ENCODE measurements around the gene MAT2A.

MAT2A gene

DNA sequence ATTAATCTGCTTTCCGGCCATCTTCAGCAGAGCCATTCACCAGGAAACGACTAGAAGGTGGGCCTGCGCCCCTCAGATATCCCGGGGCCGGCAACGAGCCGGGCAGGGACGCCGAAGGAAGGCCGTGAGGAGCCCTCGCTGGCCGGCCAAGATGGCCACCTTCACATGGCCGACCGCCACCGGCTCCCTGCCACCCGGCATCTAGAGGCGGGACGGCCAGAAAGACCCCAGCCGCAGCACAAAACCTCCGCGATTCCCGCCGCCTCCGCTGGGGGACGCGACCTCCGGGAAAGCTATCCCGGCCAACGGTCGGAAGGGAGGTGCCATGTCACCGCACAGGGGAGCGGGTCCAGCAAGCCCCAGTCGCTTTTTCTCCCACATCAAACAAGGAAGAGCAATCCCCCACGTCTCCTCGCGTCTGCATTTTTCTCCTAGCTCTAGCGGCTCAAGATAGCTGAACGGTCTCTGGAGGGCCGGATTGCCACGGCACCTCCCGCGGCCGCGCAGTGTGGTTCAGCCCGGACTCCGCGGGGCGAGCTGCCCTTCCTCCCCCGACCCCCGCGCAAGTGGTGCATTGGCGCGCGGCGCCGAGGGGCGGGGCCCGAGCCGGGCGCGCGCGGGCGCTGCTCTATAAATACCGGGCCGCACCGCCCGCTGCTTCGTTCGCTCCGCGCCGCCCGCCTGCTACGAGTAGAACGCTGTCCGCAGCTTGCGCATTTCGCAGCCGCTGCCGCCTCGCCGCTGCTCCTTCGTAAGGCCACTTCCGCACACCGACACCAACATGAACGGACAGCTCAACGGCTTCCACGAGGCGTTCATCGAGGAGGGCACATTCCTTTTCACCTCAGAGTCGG lies at the start of gene MAT2A:
Gene MAT2A (plus strand): TSS at position 662 of the 854 bp plus-strand sequence. CDS start 120 bp downstream, at position 782.
- in situ Hi-C loops (cut with HindIII; ENCODE audit: low sequenced_read_pairs): loop anchor here (5.0 kb wide), 2 partner anchors 81 to 126 kb away; partner anchors contain the start of gene CAPG

DNA sequence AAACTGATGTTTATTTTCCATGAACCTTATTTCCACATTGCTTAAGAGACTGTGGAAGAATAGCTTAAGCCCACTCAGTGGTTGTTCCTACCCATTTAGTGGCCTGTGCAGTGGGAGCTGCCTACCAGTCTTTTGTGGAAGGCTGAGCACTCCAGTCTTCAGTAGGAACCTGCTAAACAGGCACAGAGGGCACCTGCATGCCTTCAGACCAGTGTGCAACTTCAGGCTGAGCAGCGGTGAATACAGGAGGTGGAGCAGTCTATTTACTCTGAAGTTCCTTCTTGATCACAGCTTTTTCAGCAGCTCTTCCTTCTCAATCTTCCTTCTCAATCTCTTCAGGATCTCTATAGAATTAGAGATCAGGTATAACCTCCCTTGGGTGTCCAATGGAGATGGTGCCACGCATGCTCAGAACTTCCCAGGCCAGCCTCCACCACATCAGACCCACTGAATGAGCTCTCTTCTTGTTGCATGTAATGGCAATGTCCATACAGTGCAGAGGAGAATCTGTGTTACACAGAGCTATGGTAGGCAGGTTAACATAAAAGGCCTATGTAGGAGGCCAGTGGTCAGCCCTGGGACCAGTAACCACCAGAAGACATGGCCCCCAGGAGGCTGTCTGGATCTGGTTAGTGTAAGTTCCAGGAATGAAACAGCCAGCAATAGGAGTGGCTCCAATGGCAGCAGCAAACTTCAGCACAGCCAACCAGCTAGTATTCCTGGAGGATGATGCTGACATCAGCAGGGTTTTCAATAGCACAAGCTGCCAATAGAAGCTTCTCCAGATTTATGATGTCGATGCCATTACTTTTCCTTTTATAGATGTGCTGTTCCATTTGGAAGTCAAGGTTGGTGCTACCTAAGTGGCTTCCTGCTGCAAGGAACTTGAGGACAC lies 47.9 kb upstream of the MAT2A start:
- in situ Hi-C loops (cut with HindIII; ENCODE audit: low sequenced_read_pairs): no loop called here

DNA sequence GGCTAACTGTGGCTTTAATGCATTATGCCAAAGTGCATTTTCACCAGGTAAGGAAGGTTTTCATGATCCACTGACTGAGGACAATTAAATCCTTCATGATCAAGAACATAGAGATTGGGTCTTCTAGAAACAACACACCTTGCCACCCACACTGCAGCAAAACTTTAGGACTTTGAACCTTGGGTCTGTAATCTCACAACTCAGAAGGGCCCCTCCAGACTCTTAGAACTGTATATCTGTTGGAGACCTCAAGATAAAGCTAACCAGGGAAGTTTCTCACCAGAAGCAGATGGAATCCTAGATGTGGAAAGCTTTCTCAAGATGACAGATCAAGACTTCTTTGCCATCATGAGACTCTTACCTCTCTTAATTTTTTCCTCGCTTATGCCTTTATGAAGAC lies 42.5 kb upstream of the MAT2A start:
- in situ Hi-C loops (cut with HindIII; ENCODE audit: low sequenced_read_pairs): loop anchor here (5.0 kb wide), 1 partner anchor 74 kb away; no protein-coding TSS in a partner anchor

DNA sequence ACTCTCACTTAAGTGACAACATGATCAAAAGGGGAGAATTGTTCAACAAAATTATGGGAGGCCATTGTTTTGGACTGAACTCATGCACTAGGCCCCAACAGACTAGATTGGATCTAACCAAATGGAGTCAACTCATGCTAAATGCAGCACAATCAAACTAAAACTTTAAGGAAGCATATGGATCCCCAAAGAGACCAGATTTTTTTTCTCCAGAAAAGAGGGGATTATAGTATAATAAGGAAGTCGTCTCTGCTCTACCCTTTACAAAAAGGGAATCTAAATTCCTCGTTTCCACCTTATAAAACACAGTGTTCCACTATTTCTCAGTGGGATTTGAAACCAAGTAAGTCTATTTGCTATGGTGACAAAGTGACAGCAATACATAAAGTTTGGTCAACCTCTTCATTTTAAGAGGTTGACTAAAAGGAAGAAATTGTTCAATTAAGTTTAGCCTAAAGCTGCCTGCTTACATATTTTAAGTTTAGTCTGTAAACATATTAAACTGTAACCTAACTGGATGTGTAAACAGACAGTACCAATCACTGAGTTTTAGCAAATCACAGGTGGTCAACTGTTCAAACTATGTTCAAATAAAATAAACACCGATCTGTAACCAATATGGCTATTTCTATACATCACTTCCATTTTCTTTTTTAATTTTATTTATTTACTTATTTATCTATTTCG lies 40.9 kb upstream of the MAT2A start:
- in situ Hi-C loops (cut with HindIII; ENCODE audit: low sequenced_read_pairs): loop anchor here (5.0 kb wide), 1 partner anchor 76 kb away; no protein-coding TSS in a partner anchor

DNA sequence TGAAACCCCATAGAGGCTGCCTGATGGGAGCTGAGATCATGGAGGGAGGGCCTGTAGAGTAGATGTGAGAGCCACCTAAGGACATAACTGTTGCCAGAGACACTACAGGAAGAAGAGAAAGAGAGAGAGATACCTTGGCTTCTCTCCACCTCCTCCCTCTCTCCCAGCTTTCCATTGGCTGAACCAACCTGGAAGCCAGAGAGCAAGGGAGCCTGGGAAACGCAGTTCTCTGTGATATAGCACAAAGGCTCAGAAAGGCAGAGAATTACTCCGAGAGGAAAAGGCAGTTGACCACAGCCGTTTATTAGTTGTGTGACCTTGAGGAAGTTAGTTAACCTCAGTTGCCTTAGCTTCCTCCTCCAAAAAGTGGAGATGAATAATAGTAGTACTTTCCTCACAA lies 37.7 kb upstream of the MAT2A start:
- in situ Hi-C loops (cut with HindIII; ENCODE audit: low sequenced_read_pairs): no loop called here

DNA sequence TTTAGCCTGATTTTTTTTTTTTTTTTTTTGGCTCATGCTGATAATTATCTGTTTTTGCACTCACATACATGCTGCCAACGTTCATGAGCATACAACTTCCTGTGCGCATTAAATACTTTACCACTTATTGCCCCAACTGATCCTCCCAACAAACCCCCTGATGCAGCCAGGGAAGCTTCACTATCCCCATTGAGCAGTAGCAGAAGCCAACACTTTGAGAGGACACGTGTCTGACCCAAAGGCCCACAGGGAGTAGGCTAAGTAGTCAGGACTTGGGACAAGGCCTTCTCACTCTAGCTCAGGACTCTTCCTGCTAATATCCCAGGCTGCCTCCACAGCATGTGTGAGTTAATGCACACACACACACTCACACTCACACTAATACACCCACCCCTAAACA lies 36.2 kb upstream of the MAT2A start:
- in situ Hi-C loops (cut with HindIII; ENCODE audit: low sequenced_read_pairs): no loop called here

DNA sequence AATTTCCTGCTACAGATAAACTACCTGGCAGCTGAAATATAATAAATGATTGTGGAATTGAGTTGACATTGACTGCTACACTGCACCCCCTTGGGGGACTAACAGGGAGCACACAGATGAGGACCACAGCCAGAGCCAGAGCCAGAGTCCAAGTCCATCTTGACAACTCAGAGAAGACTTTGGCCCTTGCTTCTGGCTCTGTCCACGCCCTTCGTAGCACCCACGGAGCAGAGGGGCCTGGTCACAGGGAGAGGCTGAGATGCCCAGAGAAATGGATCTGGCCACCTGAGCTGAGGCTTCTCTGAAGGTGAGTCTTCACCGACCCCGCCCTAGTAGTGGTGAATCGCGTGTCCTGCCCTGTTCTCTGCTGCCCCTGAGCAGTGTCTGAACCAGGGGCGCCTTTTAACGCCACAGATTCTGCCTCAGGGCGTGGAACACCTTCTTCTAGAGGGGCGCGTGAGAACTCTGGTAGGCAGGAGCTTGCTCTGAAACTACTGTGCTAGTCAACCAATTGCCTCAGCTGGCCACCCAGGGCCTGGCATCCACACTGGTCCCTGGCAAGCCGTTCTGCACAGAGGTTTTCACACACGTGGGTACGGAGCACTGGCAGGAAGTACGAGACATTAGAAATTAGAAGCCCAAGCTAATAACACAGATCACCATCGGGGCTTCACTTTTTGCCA lies 35.7 kb upstream of the MAT2A start:
- in situ Hi-C loops (cut with HindIII; ENCODE audit: low sequenced_read_pairs): no loop called here

DNA sequence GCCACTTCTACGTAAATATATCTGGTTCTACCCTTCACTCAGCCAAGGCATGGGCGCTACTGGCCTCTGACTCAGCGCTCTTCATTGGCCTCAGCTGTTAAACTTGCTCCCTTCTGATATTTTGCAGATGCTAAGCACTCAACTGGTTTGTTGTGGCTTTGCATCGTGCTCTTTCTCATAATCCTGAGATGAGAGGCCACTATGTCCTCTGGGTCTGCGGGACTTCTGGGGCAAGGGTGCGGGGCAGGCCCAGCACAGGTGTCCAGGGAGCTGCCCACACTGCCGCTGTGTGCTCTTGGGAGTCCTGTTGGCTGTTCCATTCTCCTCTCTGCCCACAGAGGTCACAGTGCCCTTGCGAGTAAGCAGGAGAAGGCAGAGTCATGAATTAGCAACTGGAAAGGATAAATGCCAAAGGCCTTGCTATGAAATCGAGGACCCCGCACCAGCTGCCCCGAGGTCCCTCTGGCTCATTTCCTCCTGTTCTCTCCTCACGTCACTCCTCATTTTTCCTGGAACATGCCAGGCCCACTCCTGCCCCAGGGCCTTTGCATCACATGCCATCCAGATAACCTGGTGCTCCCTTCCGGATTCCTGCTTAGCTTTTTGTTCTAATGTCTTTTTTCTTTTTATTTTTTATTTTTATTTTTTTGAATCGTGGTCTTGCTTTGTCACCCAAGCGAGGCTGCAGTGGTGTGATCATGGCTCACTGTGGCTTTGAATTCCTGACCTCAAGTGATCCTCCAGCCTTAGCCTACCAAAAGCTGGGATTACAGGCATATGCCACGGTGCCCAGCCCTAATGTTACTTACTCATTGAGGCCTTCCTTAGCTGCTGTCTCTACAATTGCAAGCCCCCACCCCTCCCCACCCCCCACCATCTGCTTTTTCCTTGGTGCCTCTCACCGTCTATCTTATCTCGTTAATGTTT lies 34.9 kb upstream of the MAT2A start:
- in situ Hi-C loops (cut with HindIII; ENCODE audit: low sequenced_read_pairs): no loop called here

DNA sequence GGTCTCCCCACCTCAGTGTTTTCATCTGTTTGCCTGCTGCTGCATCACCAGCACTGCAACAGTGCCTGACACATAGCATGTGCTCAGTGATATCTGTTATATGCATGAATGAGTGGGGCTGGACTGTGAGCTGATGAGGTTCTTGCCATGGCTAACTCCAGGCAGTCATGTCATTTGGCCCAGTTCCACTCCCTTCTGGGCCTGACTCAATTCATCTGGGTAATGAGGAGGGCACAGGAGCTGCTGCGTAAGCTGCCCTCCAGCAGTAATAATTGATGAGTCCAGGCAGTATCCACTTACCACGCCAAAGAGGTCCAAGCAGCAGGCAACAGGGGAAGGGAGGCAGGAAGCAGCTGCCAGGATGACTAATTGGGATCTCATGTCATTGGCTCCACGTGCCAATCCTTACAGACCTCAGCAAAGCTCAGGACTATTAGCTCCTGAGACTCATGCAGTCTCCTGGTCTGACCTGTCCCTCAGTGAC lies 34.1 kb upstream of the MAT2A start:
- in situ Hi-C loops (cut with HindIII; ENCODE audit: low sequenced_read_pairs): no loop called here

DNA sequence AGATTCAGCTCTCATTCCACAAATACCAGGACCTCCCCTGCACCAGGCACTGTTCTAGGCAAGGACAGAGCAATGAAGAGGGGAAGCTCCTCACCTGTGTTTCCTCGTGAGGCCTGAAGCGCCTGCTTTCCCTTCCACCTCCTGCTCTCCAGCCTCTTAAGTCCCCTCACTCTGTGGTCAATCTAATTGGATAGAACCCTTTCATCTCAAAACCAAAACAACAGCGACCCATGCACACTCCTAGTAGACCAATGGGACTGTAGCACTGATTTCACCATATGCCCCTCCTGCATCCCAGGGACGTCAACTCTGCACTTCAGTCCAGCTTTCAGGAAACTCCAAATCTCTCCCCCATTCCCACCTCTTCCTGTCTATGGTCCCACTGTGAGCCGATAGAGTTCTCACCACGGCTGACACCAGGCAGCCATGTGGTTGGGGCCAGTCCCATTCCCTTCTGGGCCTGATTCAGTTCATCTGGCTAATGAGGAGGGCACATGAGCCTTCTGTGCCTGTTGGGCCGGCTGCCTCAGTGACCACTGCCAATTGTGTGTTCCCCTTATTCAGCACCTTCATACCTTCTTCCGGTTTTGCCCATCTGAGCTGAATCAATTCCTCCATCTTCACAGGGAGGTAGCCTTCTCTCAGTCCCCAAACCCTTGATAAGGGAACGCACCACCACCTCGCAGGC lies 33.3 kb upstream of the MAT2A start:
- in situ Hi-C loops (cut with HindIII; ENCODE audit: low sequenced_read_pairs): no loop called here

DNA sequence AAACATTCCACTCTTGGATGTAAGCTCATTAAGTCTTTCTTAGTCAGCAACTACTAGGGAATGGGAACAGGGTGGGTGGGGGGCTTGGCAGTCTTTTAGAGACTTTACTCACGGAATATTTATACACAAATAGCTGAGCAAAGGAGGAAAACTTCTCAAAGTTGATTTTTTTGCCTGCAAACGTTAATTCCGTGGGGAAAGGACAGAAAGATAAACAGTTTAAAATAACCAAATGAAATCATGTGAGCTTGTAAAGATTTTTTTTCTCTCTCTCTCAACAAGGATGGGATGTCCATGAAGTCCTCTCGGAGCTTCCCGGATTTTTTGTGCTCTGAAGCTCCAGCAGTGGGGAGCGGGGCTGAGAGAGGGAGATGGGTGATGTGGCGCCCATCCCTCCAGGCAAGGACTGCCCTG lies 32.2 kb upstream of the MAT2A start:
- in situ Hi-C loops (cut with HindIII; ENCODE audit: low sequenced_read_pairs): no loop called here

DNA sequence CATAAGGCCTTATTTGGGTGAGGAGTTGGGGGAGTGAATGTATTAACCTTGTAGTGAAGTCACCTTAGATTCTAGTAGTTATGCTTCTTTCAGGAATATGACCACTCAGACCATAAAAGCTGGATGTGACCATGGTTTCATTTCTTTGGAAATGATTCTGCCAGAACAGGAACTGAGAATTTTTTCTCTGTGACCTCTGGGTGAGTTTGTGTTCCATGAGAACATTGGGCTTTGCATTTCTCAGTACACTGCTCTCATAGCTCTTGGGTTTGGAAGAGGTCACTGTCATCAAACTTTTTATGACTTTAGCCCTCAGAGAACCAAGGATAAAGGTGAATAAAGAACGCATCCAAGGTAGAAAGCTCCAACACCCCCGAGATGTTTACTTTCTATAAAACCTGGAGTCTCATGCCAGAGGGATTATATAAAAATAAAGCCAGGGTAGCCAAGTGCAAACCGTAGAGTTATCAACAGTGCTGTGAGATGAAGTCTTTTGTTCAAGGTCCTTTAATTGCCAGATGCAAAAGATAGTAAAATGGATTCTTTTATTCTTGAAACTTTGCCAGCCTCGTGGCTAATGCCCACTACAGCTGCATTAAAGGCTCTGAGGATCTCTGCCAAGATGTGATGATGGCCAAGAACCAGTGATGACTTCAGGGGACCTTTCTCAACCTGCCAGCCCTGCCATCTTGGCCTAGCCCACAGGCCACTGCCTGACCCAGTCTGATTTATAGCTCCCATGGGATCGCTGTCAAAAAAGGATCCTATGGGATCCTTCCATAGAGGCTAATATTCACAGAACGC lies 27.8 kb upstream of the MAT2A start:
- in situ Hi-C loops (cut with HindIII; ENCODE audit: low sequenced_read_pairs): no loop called here

DNA sequence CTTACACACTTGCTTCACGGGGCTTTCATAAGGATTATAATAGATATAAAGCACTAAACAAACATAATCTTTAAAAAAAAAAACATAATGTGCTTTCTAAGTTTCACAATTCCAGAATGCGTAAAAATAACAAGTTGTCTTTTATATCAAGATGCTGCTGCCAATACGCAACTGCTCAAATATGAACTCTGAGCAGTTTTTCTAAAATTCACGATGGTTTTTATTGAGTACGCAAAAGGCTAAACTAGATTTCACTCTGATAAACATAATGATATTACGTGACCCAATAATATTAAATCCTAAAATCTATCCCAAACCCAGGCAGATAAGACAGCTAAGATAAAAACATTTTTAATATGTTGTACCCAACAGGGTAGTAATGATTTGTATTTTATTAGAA lies 24.6 kb upstream of the MAT2A start:
- in situ Hi-C loops (cut with HindIII; ENCODE audit: low sequenced_read_pairs): no loop called here

DNA sequence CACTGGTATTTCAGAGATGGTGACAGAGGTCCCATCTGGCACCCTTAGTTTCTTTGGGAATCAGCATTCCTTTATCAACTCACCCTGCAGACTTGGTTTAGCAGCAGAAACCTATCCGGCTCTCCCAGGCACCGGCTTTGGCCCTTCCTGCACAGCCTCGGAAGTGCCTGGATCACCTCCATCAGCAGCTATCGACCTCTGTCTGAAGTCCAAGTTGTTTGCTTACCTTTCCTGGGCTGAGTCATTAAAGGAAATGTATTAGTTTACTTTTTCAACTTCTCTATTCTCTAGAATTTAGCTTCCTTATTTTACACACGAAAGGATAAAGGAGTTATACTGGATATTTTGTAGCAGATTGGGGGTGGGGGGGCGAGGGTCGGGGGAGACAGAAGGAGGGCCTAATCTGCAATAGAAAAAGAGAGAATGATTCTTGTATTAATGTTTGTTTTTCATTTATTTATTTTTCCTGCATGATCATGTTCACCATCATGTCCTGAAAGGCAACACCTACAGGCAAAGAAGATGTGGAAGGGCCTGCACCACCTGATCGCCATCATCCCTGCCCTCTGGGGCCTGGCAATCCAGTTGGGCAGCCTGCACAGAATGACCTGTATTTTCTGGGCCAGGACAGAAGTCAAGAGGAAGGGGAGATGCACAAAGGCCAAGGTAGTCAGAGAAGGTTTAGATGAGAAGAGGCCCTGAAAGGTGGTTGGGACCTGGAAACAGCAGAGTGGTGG lies 22.1 kb upstream of the MAT2A start:
- in situ Hi-C loops (cut with HindIII; ENCODE audit: low sequenced_read_pairs): no loop called here

DNA sequence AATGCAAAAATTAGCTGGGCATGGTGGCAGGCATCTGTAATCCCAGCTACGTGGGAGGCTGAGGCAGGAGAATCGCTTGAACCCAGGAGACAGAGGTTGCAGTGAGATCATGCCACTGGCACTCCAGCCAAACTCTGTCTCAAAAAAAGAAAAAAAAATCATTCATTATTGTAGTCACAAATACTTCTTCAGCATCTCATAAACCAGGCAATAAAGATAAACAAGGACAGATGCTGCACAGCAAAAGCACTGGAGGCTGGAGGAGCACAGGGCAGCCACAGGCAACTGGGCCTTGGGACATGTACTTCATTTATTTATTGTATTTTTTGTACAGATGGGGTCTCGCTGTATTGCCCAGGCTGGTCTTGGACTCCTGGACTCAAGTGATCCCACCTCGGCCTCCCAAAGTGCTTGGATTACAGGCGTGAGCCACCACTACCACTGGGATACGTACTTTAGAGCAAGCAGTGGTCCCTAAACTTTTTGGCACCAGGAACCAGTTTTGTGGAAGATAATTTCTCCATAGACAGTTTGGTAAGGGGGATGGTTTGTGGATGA lies 16.8 kb upstream of the MAT2A start:
- in situ Hi-C loops (cut with HindIII; ENCODE audit: low sequenced_read_pairs): loop anchor here (5.0 kb wide), 1 partner anchor 160 kb away; no protein-coding TSS in a partner anchor

DNA sequence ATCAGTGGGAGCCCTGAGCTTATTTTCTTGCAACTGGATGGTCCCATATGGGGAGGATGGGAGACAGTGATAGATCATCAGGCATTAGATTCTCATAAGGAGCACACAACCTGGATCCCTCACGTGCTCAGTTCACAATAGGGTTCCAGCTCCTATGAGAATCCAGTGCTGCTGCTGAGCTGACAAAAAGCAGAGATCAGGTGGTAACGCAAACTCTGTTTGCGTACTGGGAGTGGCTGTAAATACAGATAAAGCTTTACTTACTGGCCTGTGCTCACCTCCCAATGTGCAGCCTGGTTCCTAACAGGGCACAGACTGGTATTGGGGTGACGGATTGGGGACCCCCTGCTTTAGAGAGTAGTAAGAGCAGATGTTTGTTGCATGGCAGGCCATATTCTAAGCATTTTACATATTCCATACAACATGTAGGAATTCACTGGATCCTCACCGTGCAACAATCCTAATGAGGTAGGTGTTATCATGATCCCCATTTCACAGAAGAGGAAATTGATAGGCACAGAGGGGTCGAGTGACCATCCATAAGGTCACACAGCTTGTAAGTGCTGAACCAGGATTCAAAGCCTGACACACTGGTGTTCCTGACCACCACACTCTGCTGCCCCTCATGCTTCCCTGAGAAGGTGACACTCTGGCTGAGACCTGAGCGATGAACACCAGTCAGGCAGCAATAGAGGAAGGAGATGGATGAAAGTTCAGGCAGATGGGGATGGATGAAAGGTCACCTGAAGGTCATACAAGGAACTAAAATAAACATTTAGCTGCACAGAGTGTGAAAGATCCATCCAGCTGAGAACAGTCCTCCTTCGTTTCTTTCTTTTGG lies 15.7 kb upstream of the MAT2A start:
- in situ Hi-C loops (cut with HindIII; ENCODE audit: low sequenced_read_pairs): loop anchor here (5.0 kb wide), 1 partner anchor 161 kb away; no protein-coding TSS in a partner anchor

Data from endothelial cell of hepatic sinusoid (primary cell).